Calu3 (cell line): ENCODE measurements around the gene TMEM63C. TPM values are rescaled to one million over a fixed set of nuclear protein-coding genes. Genes with fewer than 3 reads are reported as not detected.

Experiments
- BruUV-seq: library from RNA; stranded (reverse); fragments of 400-500 nt; replicated peaks from 2 replicates; lab custom pipeline; 2021; lab: Mats Ljungman, UMichigan
- CTCF ChIA-PET: fragments of 300-600 bp; sonication (Branson Sonifier 250); formaldehyde crosslinking; loops from one replicate; lab custom pipeline; 2022; ENCODE audit warnings: antibody characterized with exemption; lab: Charles Lee
- DNase-seq: peaks from one replicate; pipeline ENCODE4 v3.0.0; 2022
- H3K27ac Mint-ChIP-seq: one replicate; pipeline ENCODE4 v1.8.0; 2022; ENCODE audit warnings: mixed read lengths; ENCODE audit not compliant: unreplicated experiment
- H3K27me3 Mint-ChIP-seq: one replicate; pipeline ENCODE4 v1.8.0; 2022; ENCODE audit warnings: mixed read lengths; ENCODE audit not compliant: unreplicated experiment
- H3K36me3 Mint-ChIP-seq: one replicate; pipeline ENCODE4 v1.8.0; 2022; ENCODE audit warnings: mild to moderate bottlenecking, moderate library complexity, mixed read lengths; ENCODE audit not compliant: insufficient read depth, unreplicated experiment
- H3K4me1 Mint-ChIP-seq: one replicate; pipeline ENCODE4 v1.8.0; 2022; ENCODE audit warnings: mild to moderate bottlenecking, low read depth, mixed read lengths; ENCODE audit not compliant: unreplicated experiment
- H3K4me3 Mint-ChIP-seq: one replicate; pipeline ENCODE4 v1.8.0; 2022; ENCODE audit warnings: mild to moderate bottlenecking, low read depth, moderate library complexity, mixed read lengths; ENCODE audit not compliant: unreplicated experiment
- H3K9me3 Mint-ChIP-seq: one replicate; pipeline ENCODE4 v1.8.0; 2022; ENCODE audit warnings: low read depth, mixed read lengths; ENCODE audit not compliant: unreplicated experiment
- intact Hi-C: fragments of 100-400 bp; cut with micrococcal nuclease; formaldehyde crosslinking; loops from one replicate; pipeline ENCODE4 v1.10.0; 2022; ENCODE audit not compliant: unreplicated experiment
- total RNA-seq: library from RNA; stranded (reverse); gene quantifications from 2 replicates; pipeline ENCODE4 v1.2.3, GENCODE V29; 2022
- TF ChIP-seq, protein P1 (sequence below): fragments of 200-600 bp; IDR thresholded peaks from one replicate; pipeline ENCODE4 v1.8.0; 2022; ENCODE audit warnings: antibody characterized with exemption; ENCODE audit not compliant: unreplicated experiment

TMEM63C gene
- total RNA-seq, 1 experiment from 2014 or later, result 1.1 TPM

DNA sequence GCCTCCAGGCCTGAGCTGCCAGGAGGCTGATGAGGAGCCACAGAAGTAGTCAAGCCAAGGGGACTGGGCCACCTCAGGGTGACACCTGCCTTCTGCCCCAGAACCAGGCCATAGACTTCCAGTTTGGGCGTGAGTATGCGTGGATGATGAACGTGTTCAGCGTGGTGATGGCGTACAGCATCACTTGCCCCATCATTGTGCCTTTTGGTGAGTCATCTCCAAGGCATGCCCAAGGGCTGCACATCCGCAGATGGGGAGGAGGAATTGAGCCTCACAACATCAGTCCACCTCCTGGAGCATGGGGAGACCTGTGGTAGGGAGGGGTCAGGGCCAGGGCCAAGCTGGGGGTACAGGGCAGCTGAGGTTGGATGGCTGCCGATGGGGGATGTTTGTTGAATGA is 67.1 kb downstream of the TMEM63C start:
- no peak for DNase-seq
- TF ChIP-seq, protein P1, sequence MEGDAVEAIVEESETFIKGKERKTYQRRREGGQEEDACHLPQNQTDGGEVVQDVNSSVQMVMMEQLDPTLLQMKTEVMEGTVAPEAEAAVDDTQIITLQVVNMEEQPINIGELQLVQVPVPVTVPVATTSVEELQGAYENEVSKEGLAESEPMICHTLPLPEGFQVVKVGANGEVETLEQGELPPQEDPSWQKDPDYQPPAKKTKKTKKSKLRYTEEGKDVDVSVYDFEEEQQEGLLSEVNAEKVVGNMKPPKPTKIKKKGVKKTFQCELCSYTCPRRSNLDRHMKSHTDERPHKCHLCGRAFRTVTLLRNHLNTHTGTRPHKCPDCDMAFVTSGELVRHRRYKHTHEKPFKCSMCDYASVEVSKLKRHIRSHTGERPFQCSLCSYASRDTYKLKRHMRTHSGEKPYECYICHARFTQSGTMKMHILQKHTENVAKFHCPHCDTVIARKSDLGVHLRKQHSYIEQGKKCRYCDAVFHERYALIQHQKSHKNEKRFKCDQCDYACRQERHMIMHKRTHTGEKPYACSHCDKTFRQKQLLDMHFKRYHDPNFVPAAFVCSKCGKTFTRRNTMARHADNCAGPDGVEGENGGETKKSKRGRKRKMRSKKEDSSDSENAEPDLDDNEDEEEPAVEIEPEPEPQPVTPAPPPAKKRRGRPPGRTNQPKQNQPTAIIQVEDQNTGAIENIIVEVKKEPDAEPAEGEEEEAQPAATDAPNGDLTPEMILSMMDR, result no peak
- intact Hi-C loops, result no loop called here
- Mint-ChIP-seq H3K27ac (no peak overlapping the region), H3K4me3 (no peak overlapping the region), H3K9me3 (no peaks in the 10 kb centered on the region), H3K36me3 (no peaks in the 10 kb centered on the region), H3K27me3 (peaks cover 68% of the 10 kb centered on the region), H3K4me1 (no peaks in the 10 kb centered on the region)
- CTCF ChIA-PET, result interaction anchor here (1.1 kb wide), 1 partner anchor 10 kb away, joined by 4 read pairs; no protein-coding TSS in a partner anchor
- BruUV-seq, result no TSS peak

DNA sequence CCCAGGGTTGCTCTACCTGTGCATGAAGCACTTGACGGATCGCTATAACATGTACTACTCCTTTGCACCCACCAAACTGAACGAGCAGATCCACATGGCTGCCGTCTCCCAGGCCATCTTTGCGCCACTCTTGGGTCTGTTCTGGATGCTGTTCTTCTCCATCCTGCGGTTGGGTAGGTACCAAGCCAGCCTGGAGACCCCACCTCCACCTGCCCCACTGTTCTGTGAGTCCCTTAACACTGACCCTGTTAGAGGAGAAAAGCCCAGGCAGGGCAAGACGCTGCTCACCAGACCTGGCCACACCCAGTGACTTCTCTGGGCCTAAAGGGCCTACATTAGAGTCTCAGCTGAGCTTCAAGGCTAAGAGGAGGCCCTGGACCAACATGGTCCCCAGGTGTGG is 67.7 kb downstream of the TMEM63C start:
- intact Hi-C loops, result no loop called here
- Mint-ChIP-seq H3K4me1 (no peaks in the 10 kb centered on the region), H3K4me3 (no peak overlapping the region), H3K9me3 (no peaks in the 10 kb centered on the region), H3K27me3 (peaks cover 68% of the 10 kb centered on the region), H3K36me3 (no peaks in the 10 kb centered on the region), H3K27ac (no peak overlapping the region)
- TF ChIP-seq, protein P1, result no peak
- CTCF ChIA-PET, result interaction anchor here (1.1 kb wide), 1 partner anchor 9 kb away, joined by 4 read pairs; no protein-coding TSS in a partner anchor
- no peak for DNase-seq
- no TSS peak for BruUV-seq

DNA sequence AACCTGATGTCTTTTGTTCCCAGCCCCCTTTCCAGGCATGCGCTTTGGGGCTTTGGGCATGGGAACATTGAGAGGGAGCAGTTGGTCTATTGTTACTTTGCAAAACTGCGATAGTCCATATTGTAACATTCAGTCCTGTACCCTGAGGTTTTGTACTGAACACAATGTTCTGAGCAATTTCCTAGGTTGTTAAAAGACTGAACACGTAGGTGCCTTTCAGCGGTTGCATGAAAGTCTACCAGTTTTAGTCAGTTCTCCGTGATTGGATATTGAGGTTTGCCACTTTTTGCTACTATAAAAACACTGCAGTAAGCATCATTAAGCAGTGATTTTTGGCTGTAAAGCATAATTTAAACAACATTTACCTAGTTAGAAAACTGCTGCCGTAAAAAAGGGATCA is 69.3 kb downstream of the TMEM63C start:
- BruUV-seq, result no TSS peak
- H3K4me1 Mint-ChIP-seq, result no peaks in the 10 kb centered on the region
- no peaks in the 10 kb centered on the region for H3K36me3 Mint-ChIP-seq
- H3K27me3 Mint-ChIP-seq, result peaks cover 62% of the 10 kb centered on the region
- no peak overlapping the region for H3K27ac Mint-ChIP-seq
- CTCF ChIA-PET, result interaction anchor here (0.7 kb wide), 2 partner anchors 29 to 289 kb away, joined by 3 to 4 read pairs; no protein-coding TSS in a partner anchor
- H3K9me3 Mint-ChIP-seq, result no peaks in the 10 kb centered on the region
- DNase-seq, result no peak
- H3K4me3 Mint-ChIP-seq, result no peak overlapping the region
- intact Hi-C loops, result no loop called here
- TF ChIP-seq, protein P1, result no peak

GRCh38 chr14:77251870-77252269 is 70.3 kb downstream of the TMEM63C start:
- H3K36me3 Mint-ChIP-seq, result no peaks in the 10 kb centered on the region
- H3K27me3 Mint-ChIP-seq, result peaks cover 64% of the 10 kb centered on the region
- TF ChIP-seq, protein P1, result no peak
- intact Hi-C loops, result no loop called here
- DNase-seq, result no peak
- H3K9me3 Mint-ChIP-seq, result no peaks in the 10 kb centered on the region
- BruUV-seq, result no TSS peak
- CTCF ChIA-PET, result no interaction called here
- H3K27ac Mint-ChIP-seq, result no peak overlapping the region
- H3K4me1 Mint-ChIP-seq, result no peaks in the 10 kb centered on the region
- no peak overlapping the region for H3K4me3 Mint-ChIP-seq
